HEK293T (cell line): Measurements from ENCODE around the gene SOX15.
"Not testable (repeated sequence)": the region's sequence is repeated elsewhere in the genome, so short reads cannot be mapped to it uniquely, and the experiment has no call there.

ENCODE experiments used
- CTCF ChIA-PET: fragments of 350-600 bp; formaldehyde crosslinking; extraction: SDS; loops from one replicate; lab custom pipeline; 2021; ENCODE audit warnings: antibody characterized with exemption, inconsistent platforms; lab: Yijun Ruan, JAX
- POLR2A ChIA-PET: fragments of 350-600 bp; formaldehyde crosslinking; extraction: SDS; loops from one replicate; lab custom pipeline; 2020; ENCODE audit warnings: antibody characterized with exemption, inconsistent platforms; lab: Yijun Ruan, JAX
- DNase-seq: peaks from one replicate; pipeline ENCODE4 v3.0.0; 2012; ENCODE audit warnings: mixed read lengths; ENCODE audit errors: extremely low spot score
- ARNT ChIP-seq: fragments of 450-650 bp; IDR thresholded peaks from 2 replicates; pipeline ENCODE4 v1.6.1; 2017; ENCODE audit warnings: mild to moderate bottlenecking
- BHLHE40 ChIP-seq: fragments of 450-650 bp; IDR thresholded peaks from 2 replicates; pipeline ENCODE4 v1.6.1; 2016; ENCODE audit warnings: mild to moderate bottlenecking, moderate library complexity, borderline replicate concordance
- CTBP1 ChIP-seq: fragments of 450-650 bp; IDR thresholded peaks from 2 replicates; pipeline ENCODE4 v1.6.1; 2016; ENCODE audit warnings: borderline replicate concordance
- ELF4 ChIP-seq: fragments of 450-650 bp; IDR thresholded peaks from 2 replicates; pipeline ENCODE4 v1.6.1; 2017; ENCODE audit warnings: antibody characterized with exemption
- FOXA1 ChIP-seq: fragments of 450-650 bp; IDR thresholded peaks from 2 replicates; pipeline ENCODE4 v1.6.1; 2016; ENCODE audit warnings: mild to moderate bottlenecking
- FOXK2 ChIP-seq: fragments of 450-650 bp; IDR thresholded peaks from 2 replicates; pipeline ENCODE4 v1.6.1; 2016; ENCODE audit warnings: mild to moderate bottlenecking
- FOXM1 ChIP-seq: fragments of 450-650 bp; IDR thresholded peaks from 2 replicates; pipeline ENCODE4 v1.6.1; 2017; ENCODE audit warnings: mild to moderate bottlenecking, borderline replicate concordance
- HDGF ChIP-seq: fragments of 450-650 bp; IDR thresholded peaks from 2 replicates; pipeline ENCODE4 v1.6.1; 2017; ENCODE audit warnings: antibody characterized with exemption, borderline replicate concordance
- L3MBTL2 ChIP-seq: fragments of 450-650 bp; conservative IDR thresholded peaks from 2 replicates; pipeline ENCODE4 v1.6.1; 2016; ENCODE audit warnings: mild to moderate bottlenecking
- LEF1 ChIP-seq: fragments of 450-650 bp; IDR thresholded peaks from 2 replicates; pipeline ENCODE4 v1.6.1; 2017; ENCODE audit warnings: mild to moderate bottlenecking, borderline replicate concordance
- NFRKB ChIP-seq: fragments of 450-650 bp; IDR thresholded peaks from 2 replicates; pipeline ENCODE4 v1.6.1; 2016; ENCODE audit warnings: mild to moderate bottlenecking, moderate library complexity
- PKNOX1 ChIP-seq: fragments of 450-650 bp; IDR thresholded peaks from 2 replicates; pipeline ENCODE4 v1.6.1; 2016
- SP1 ChIP-seq: fragments of 450-650 bp; IDR thresholded peaks from 2 replicates; pipeline ENCODE4 v1.6.1; 2017
- SUZ12 ChIP-seq: fragments of 450-650 bp; IDR thresholded peaks from 2 replicates; pipeline ENCODE4 v1.6.1; 2016; ENCODE audit warnings: mild to moderate bottlenecking
- TARDBP ChIP-seq: fragments of 450-650 bp; IDR thresholded peaks from 2 replicates; pipeline ENCODE4 v1.6.1; 2016
- ZNF384 ChIP-seq: fragments of 450-650 bp; IDR thresholded peaks from 2 replicates; pipeline ENCODE4 v1.6.1; 2016

The SOX15 gene

DNA sequence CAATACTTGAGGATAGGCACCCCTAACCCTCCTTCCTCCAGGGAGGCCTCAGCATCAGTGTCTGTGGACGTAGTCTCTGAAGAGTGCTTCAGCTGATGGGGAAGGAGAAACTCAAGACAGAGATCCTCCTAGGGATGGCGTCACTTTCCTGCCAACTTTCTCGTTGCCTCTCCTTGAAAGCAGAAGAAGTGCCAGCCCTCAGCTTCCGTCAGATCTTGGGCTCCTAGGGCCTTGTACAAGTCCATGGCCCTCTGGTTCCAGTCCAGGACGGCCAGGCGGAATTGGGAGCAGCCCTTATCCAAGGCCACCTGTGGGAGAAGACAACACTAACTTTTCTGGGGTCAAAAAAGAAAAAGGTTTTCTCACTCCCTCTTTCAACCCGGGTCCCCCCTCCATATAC is 36.4 kb upstream of the SOX15 start:
- no peak for DNase-seq
- CTCF ChIA-PET: interaction anchor here (0.7 to 2.6 kb wide), 2 partner anchors 11 to 62 kb away, joined by 4 to 16 read pairs; partner anchors contain the start of genes TP53 and WRAP53
- TF ChIP-seq ELF4 (no peak), LEF1 (no peak), BHLHE40 (no peak)
- POLR2A ChIA-PET: interaction anchor here (0.9 to 11.9 kb wide), 4 partner anchors 9 to 60 kb away, joined by 4 to 236 read pairs (median 12); partner anchors contain the start of genes MPDU1, TP53 and WRAP53

DNA sequence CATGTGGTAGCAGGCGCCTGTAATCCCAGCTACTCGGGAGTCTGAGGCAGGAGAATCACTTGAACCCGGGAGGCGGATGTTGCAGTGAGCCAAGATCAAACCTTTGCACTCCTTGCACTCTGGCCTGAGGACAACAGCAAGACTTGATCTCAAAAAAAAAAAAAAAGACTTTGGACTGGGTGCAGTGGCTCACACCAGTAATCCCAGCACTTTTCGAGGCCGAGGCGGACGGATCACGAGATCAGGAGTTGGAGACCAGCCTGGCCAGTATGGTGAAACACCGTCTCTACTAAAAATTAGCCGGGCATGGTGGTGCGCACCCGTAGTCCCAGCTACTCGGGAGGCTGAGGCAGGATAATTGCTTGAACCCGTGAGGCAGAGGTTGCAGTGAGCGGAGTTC is 35.9 kb upstream of the SOX15 start:
- CTCF ChIA-PET, DNase-seq: not testable (repeated sequence)
- POLR2A ChIA-PET: interaction anchor here (0.9 to 11.9 kb wide), 5 partner anchors 11 to 60 kb away, joined by 3 to 236 read pairs (median 5); partner anchors contain the start of genes ATP1B2, FXR2, MPDU1 and TP53

DNA sequence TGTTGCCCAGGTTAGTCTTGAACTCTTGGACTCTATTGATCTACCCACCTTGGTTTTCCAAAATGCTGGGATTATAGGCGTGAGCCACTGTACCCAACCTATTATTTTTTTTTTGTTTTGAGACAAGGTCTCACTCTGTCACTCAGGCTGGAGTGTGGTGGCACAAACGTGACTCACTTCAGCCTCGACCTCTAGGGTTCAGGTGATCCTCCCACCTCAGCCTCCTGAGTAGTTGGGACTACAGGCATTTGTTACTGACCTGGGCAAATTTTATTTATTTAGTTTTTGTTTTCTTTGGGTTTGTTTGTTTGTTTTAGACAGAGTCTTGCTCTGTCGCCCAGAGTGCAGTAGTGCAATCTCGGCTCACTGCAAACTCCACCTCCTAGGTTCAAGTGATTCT is 33.8 kb upstream of the SOX15 start:
- POLR2A ChIA-PET: no interaction called here
- TF ChIP-seq PKNOX1 (no peak), HDGF (no peak), FOXK2 (no peak), FOXA1 (no peak), ARNT (no peak), SP1 (no peak), ZNF384 (no peak), TARDBP (no peak), CTBP1 (no peak), BHLHE40 (no peak), NFRKB (no peak), LEF1 (no peak), FOXM1 (no peak), SUZ12 (no peak), L3MBTL2 (no peak), ELF4 (no peak)
- CTCF ChIA-PET: no interaction called here
- no peak for DNase-seq

DNA sequence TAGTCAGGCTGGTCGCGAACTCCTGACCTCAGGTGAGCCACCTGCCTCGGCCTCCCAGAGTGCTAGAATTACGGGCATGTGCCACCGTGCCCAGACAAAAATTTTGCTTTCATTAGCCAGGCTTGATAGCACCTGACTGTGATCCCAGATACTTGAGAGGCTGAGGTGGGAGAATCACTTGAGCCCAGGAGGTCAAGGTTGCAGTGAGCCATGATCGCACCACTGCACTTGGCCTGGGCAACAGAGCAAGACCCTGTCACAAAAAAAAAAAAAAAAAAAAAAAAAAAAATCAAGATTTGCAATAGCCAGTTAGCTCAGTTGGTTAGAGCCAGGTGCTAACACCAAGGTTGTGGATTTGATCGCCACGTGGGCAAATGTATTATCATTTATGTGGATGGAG is 30.9 kb upstream of the SOX15 start:
- TF ChIP-seq PKNOX1 (no peak), NFRKB (no peak), TARDBP (no peak), ZNF384 (no peak), BHLHE40 (no peak), FOXM1 (no peak), L3MBTL2 (no peak), ARNT (no peak), FOXK2 (no peak), LEF1 (no peak)
- ChIA-PET POLR2A (interaction anchor here (1.5 kb wide), 1 partner anchor 67 kb away, joined by 5 read pairs; the partner anchor contains the start of gene TP53), CTCF (interaction anchor here (0.6 kb wide), 1 partner anchor 82 kb away, joined by 3 read pairs; no protein-coding TSS in a partner anchor)
- no peak for DNase-seq

DNA sequence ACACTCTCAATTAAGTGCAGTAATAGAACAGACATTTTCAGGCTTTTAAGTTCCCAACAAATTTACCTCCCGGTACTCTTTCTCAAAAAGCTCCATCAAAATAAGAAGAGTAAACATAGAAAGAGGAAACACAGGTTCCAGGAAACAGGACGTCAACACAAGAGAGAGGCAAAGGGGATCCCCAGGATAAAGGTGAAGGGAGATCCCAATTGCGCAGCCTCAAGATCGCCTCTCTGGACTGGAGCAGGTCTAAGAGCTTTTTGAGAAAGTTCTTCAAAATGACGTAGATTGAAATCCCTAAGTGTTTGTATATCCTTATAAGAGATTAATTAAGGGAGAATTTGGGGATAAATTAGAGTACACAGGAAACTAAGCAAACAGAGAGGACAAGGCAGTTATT is 28.7 kb upstream of the SOX15 start:
- TF ChIP-seq CTBP1 (no peak), L3MBTL2 (no peak), ELF4 (no peak), PKNOX1 (no peak), HDGF (no peak), BHLHE40 (no peak), LEF1 (no peak), FOXA1 (no peak), NFRKB (no peak), FOXM1 (no peak), ARNT (no peak), FOXK2 (no peak), SUZ12 (no peak), ZNF384 (no peak), TARDBP (no peak), SP1 (no peak)
- CTCF ChIA-PET: interaction anchor here (0.6 kb wide), 1 partner anchor 500 kb away, joined by 3 read pairs; no protein-coding TSS in a partner anchor
- DNase-seq: no peak
- POLR2A ChIA-PET: interaction anchor here (1.3 to 2.8 kb wide), 3 partner anchors 9 to 69 kb away, joined by 4 to 9 read pairs (median 5); partner anchors contain the start of genes SAT2, TP53 and WRAP53

- no peak for DNase-seq
- CTCF ChIA-PET: interaction anchor here (0.6 to 1.5 kb wide), 7 partner anchors 11 to 835 kb away, joined by 3 to 6 read pairs (median 4); partner anchors contain the start of genes TP53 and WRAP53
- TF ChIP-seq CTBP1 (no peak), ZNF384 (peak; percentile 99)
- POLR2A ChIA-PET: interaction anchor here (0.6 to 4.4 kb wide), 12 partner anchors 10 to 102 kb away, joined by 3 to 40 read pairs (median 6); partner anchors contain the start of genes ATP1B2, DNAH2, MPDU1 and SAT2
Measured at GRCh38 chr17:7615265-7615747, 25.4 kb upstream of the SOX15 start.
